K562 (cell line): ENCODE data around the gene MYO15B.

ENCODE experiments used
- MXI1 ChIP-seq: IDR thresholded peaks from 2 replicates; pipeline ENCODE4 v1.6.1; 2011; ENCODE audit warnings: low read depth, mild to moderate bottlenecking, improper control_type of control experiment, low read length
- RCOR1 ChIP-seq, 2 experiments: IDR thresholded peaks; 2 replicates each; pipeline ENCODE4 v1.6.1; 2012; ENCODE audit warnings: low read depth in 2 of 2, low read length in 2 of 2, borderline replicate concordance in 1 of 2, improper control_type of control experiment in 1 of 2
- RFX5 ChIP-seq: IDR thresholded peaks from 2 replicates; pipeline ENCODE4 v1.6.1; 2011; ENCODE audit warnings: low read depth, mild to moderate bottlenecking, improper control_type of control experiment, low read length
- SP2 ChIP-seq: IDR thresholded peaks from 2 replicates; pipeline ENCODE4 v1.6.1; 2011; ENCODE audit warnings: mild to moderate bottlenecking, low read depth, low read length, moderate library complexity; ENCODE audit not compliant: poor library complexity, severe bottlenecking; ENCODE audit errors: extremely low read depth
- SRSF7 ChIP-seq: fragments of 200-400 bp; formaldehyde crosslinking; optimal IDR thresholded peaks from 2 replicates; pipeline ENCODE3; 2017; ENCODE audit warnings: mild to moderate bottlenecking, low read depth, low read length
- ZNF121 ChIP-seq: sonication (generic); formaldehyde crosslinking; conservative IDR thresholded peaks from 2 replicates; pipeline ENCODE4 v1.8.0; 2022; ENCODE audit warnings: missing genetic modification reagents
- ZNF354B ChIP-seq: fragments of 250-450 bp; sonication (Bioruptor Pico); IDR thresholded peaks from 2 replicates; pipeline ENCODE4 v1.4.0; 2020
- TF ChIP-seq, protein P1 (sequence below): fragments of 450-650 bp; IDR thresholded peaks from 2 replicates; pipeline ENCODE4 v1.6.1; 2016

DNA sequence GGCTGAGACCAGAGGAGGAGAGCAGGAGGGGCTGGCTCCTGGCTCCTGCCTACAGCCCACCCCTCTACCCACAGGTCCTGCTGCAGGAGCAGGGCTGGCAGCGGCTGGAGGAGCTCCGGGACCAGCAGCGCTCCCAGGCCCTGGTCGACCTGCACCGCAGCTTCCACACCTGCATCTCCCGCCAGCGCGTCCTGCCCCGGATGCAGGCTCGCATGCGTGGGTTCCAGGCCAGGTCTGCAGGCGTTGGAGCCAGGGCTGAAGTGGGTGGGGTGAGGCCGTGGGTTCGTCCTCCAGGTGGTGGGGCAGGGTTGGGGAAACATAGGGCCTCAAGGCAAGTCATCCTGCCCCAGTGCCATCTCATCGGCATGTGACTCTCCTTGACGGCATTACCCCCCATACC, 18.2 kb downstream of the MYO15B start:
- no peak for TF ChIP-seq RFX5
- no peak for TF ChIP-seq SP2
- TF ChIP-seq ZNF121 (CRISPR knock-in tag), result no peak
- no peak for TF ChIP-seq ZNF354B (CRISPR knock-in tag)
- no peak for TF ChIP-seq SRSF7
- TF ChIP-seq MXI1, result no peak
- TF ChIP-seq RCOR1 (IDR thresholded peaks at IDR 0.05; ENCODE audit: borderline replicate concordance in 1 of 2, low read depth in 2 of 2, low read length in 2 of 2), result no peak
- TF ChIP-seq, protein P1, sequence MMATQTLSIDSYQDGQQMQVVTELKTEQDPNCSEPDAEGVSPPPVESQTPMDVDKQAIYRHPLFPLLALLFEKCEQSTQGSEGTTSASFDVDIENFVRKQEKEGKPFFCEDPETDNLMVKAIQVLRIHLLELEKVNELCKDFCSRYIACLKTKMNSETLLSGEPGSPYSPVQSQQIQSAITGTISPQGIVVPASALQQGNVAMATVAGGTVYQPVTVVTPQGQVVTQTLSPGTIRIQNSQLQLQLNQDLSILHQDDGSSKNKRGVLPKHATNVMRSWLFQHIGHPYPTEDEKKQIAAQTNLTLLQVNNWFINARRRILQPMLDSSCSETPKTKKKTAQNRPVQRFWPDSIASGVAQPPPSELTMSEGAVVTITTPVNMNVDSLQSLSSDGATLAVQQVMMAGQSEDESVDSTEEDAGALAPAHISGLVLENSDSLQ, result no peak
